OCI-LY7 (cell line): ENCODE results near the gene ZNF592. TPM values are rescaled to one million over a fixed set of nuclear protein-coding genes. Genes with fewer than 3 reads are reported as not detected.
"Not testable (repeated sequence)": the region's sequence is repeated elsewhere in the genome, so short reads cannot be mapped to it uniquely, and the experiment has no call there.

Source experiments
- BruUV-seq: library from RNA; stranded (reverse); fragments of 400-500 nt; replicated peaks from 2 replicates; lab custom pipeline; 2021; lab: Mats Ljungman, UMichigan
- CTCF ChIA-PET: fragments of 300-600 bp; sonication (Branson Sonifier 250); formaldehyde crosslinking; loops from one replicate; lab custom pipeline; 2022; ENCODE audit warnings: antibody characterized with exemption; ENCODE audit not compliant: unreplicated experiment; lab: Charles Lee
- POLR2A ChIA-PET: fragments of 300-600 bp; sonication (Branson Sonifier 250); formaldehyde crosslinking; loops from one replicate; lab custom pipeline; 2022; ENCODE audit warnings: antibody characterized with exemption; lab: Charles Lee
- DNase-seq: peaks from one replicate; pipeline ENCODE4 v3.0.0-alpha.2; 2015; ENCODE audit warnings: low spot score
- H2AFZ ChIP-seq: fragments of 200-600 bp; sonication (generic), shearing (Covaris generic); 2 replicates; pipeline ENCODE4 v1.6.1; 2014; ENCODE audit warnings: mild to moderate bottlenecking, antibody characterized with exemption, low read length, moderate library complexity
- H3K27ac ChIP-seq: fragments of 200-600 bp; sonication (generic); 2 replicates; pipeline ENCODE4 v1.5.1; 2014; ENCODE audit warnings: mixed run types, low read depth, mild to moderate bottlenecking, moderate library complexity, low read length, inconsistent platforms; ENCODE audit not compliant: poor library complexity, severe bottlenecking
- H3K36me3 ChIP-seq: fragments of 200-600 bp; sonication (generic); 2 replicates; pipeline ENCODE4 v1.6.1; 2014; ENCODE audit warnings: mild to moderate bottlenecking, antibody characterized with exemption, low read length, moderate library complexity, mixed read lengths; ENCODE audit not compliant: insufficient read depth
- H3K4me1 ChIP-seq: fragments of 200-600 bp; sonication (generic); 2 replicates; pipeline ENCODE4 v1.5.1; 2014; ENCODE audit warnings: mild to moderate bottlenecking, low read length; ENCODE audit not compliant: insufficient read depth, poor library complexity, severe bottlenecking
- H3K4me2 ChIP-seq: fragments of 200-600 bp; sonication (generic); 2 replicates; pipeline ENCODE4 v1.6.1; 2014; ENCODE audit warnings: mild to moderate bottlenecking, low read length
- H3K4me3 ChIP-seq: fragments of 200-600 bp; sonication (generic); 2 replicates; pipeline ENCODE4 v1.5.1; 2014; ENCODE audit warnings: mild to moderate bottlenecking, low read depth, low read length; ENCODE audit not compliant: poor library complexity, severe bottlenecking
- H3K79me2 ChIP-seq: fragments of 200-600 bp; sonication (generic); 2 replicates; pipeline ENCODE4 v1.6.1; 2016; ENCODE audit warnings: low read depth, mild to moderate bottlenecking, low read length, moderate library complexity, mixed read lengths; ENCODE audit not compliant: insufficient read depth
- H3K9me2 ChIP-seq: fragments of 200-600 bp; sonication (generic); 2 replicates; pipeline ENCODE4 v1.6.1; 2016; ENCODE audit warnings: mild to moderate bottlenecking, low read length, mixed read lengths; ENCODE audit not compliant: insufficient read depth
- H3K9me3 ChIP-seq: fragments of 200-600 bp; sonication (generic); 2 replicates; pipeline ENCODE4 v1.6.1; 2014; ENCODE audit warnings: mild to moderate bottlenecking, mixed run types, low read length, mixed read lengths
- H4K20me1 ChIP-seq: fragments of 200-600 bp; sonication (generic); 2 replicates; pipeline ENCODE4 v1.6.1; 2014; ENCODE audit warnings: mild to moderate bottlenecking, antibody characterized with exemption, low read length, moderate library complexity, mixed read lengths; ENCODE audit not compliant: insufficient read depth
- CTCF ChIP-seq: fragments of 200-600 bp; sonication (generic); conservative IDR thresholded peaks from 2 replicates; pipeline ENCODE4 v1.5.1; 2014; ENCODE audit warnings: mild to moderate bottlenecking, antibody characterized with exemption, low read length, moderate library complexity, mixed read lengths
- EZH2phosphoT487 ChIP-seq: fragments of 200-600 bp; sonication (generic); IDR thresholded peaks from 2 replicates; pipeline ENCODE4 v1.6.1; 2018; ENCODE audit warnings: low read depth, borderline replicate concordance, mild to moderate bottlenecking, mixed run types, antibody characterized with exemption, low read length, moderate library complexity, mixed read lengths
- intact Hi-C: fragments of 100-400 bp; cut with micrococcal nuclease; formaldehyde crosslinking; loops from one replicate; pipeline ENCODE4 v1.10.0; 2022; ENCODE audit not compliant: unreplicated experiment
- total RNA-seq, 2 experiments: library from RNA; depleted of rRNA in 1 of 2; stranded (reverse); fragments of >200 nt in 1 of 2; shearing (Covaris generic) in 1 of 2; gene quantifications; 2 replicates each; pipeline ENCODE4 v1.2.3, GENCODE V29; 2014 to 2022

The ZNF592 gene
- total RNA-seq, 2 experiments from 2014 or later: 23.0 to 41.3 TPM

DNA sequence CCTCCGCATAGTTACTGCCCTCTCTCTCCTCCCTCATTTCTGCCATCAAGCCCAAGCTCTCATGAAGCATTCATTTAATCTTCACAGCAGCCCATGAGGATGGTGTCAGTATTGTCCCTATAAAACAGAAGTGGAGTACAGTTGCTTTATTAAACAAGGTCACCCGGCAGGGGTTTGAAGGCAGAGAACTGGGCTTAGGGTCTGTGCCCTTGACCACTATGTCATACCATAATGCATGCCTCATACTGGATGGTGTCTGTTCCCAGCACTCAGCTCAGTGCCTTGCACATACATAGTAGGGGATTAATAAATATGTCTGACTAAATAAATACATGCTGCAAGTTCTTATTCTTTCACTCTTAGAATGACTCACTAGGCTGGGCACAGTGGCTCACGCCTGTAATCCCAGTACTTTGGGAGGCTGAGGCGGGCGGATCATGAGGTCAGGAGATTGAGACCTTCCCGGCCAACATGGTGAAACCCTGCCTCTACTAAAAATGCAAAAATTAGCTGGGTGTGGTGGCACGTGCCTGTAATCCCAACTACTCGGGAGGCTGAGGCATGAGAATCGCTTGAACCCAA is 12.8 kb upstream of the ZNF592 start:
- H2AFZ ChIP-seq: peak overlapping the region; percentile 43
- not testable (repeated sequence) for H3K79me2 ChIP-seq, H3K36me3 ChIP-seq, H3K9me2 ChIP-seq, H3K9me3 ChIP-seq, DNase-seq, H4K20me1 ChIP-seq
- peak overlapping the region; percentile 88 for H3K4me2 ChIP-seq
- ChIA-PET CTCF (interaction anchor here (0.7 to 1.4 kb wide), 3 partner anchors 10 to 15 kb away, joined by 3 to 5 read pairs (median 5); no protein-coding TSS in a partner anchor), POLR2A (interaction anchor here (0.7 to 4.3 kb wide), 13 partner anchors 9 to 312 kb away, joined by 3 to 72 read pairs (median 6); partner anchors contain the start of gene SEC11A)
- peaks cover 59% of the 10 kb centered on the region for H3K4me1 ChIP-seq
- H3K4me3 ChIP-seq: peak overlapping the region; percentile 62
- H3K27ac ChIP-seq: peak overlapping the region; percentile 98
- BruUV-seq: TSS peak; percentile 96
- TF ChIP-seq CTCF: peak; percentile 29; the same call in 1 of the 2 replicates
- intact Hi-C loops: loop anchor here (1.0 kb wide), 4 partner anchors 10 to 81 kb away; partner anchors contain the start of genes SEC11A and WDR73

DNA sequence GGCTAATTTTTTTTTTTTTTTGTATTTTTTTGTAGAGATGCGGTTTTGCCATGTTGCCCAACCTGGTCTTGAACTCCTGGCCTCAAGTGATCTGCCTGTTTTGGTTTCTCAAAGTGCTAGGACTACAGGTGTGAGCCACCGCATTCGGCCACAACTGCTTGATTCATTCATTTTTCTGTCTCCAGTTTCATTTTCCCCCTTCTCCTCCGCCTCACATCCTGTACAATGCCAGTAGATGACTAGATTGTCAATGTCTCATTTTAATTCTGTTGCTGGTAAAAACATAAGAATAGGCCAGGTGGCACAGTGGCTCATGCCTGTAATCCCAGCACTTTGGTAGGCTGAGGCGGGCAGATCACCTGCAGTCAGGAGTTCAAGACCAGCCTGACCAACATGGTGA is 12.0 kb upstream of the ZNF592 start:
- BruUV-seq: no TSS peak
- Histone ChIP-seq H3K27ac (peak overlapping the region; percentile 98), H3K9me3 (no peaks in the 10 kb centered on the region), H4K20me1 (no peaks in the 10 kb centered on the region), H3K4me3 (no peak overlapping the region), H2AFZ (peak overlapping the region; percentile 43; the same call in 1 of the 2 replicates), H3K4me2 (peak overlapping the region; percentile 88), H3K36me3 (no peaks in the 10 kb centered on the region), H3K9me2 (no peaks in the 10 kb centered on the region), H3K4me1 (peaks cover 66% of the 10 kb centered on the region), H3K79me2 (no peaks in the 10 kb centered on the region)
- POLR2A ChIA-PET: interaction anchor here (0.6 to 4.3 kb wide), 8 partner anchors 10 to 145 kb away, joined by 3 to 72 read pairs (median 7); partner anchors contain the start of gene SEC11A
- CTCF ChIA-PET: no interaction called here
- peak; percentile 95 for DNase-seq
- intact Hi-C loops: loop anchor here (1.0 kb wide), 2 partner anchors 11 to 20 kb away; partner anchors contain the start of gene SEC11A
- TF ChIP-seq CTCF: no peak
- no peak for TF ChIP-seq EZH2phosphoT487

GRCh38 chr15:84737005-84737404 is 11.4 kb upstream of the ZNF592 start:
- ChIA-PET CTCF (no interaction called here), POLR2A (interaction anchor here (0.5 to 3.8 kb wide), 2 partner anchors 9 to 23 kb away, joined by 3 to 29 read pairs; no protein-coding TSS in a partner anchor)
- Histone ChIP-seq H4K20me1 (no peaks in the 10 kb centered on the region), H2AFZ (no peak overlapping the region; the same call in 1 of the 2 replicates), H3K4me2 (peak overlapping the region; percentile 41), H3K9me2 (no peaks in the 10 kb centered on the region), H3K4me1 (peaks cover 62% of the 10 kb centered on the region), H3K9me3 (no peaks in the 10 kb centered on the region), H3K79me2 (no peaks in the 10 kb centered on the region), H3K4me3 (no peak overlapping the region), H3K27ac (peak overlapping the region; percentile 98), H3K36me3 (no peaks in the 10 kb centered on the region)
- intact Hi-C loops: no loop called here
- no peak for TF ChIP-seq CTCF
- no peak for TF ChIP-seq EZH2phosphoT487
- no TSS peak for BruUV-seq
- no peak for DNase-seq
